Skeletal muscle satellite cell (primary cell): ENCODE measurements around the gene ZNF789.
A peak's percentile ranks its signal among the peaks of the same experiment; 100 is the strongest.

Source experiments
- H3K27me3 ChIP-seq: 2 replicates; pipeline ENCODE4 v1.7.0; 2013; ENCODE audit warnings: low read length; ENCODE audit not compliant: control insufficient read depth, insufficient read depth
- H3K36me3 ChIP-seq: 2 replicates; pipeline ENCODE4 v1.7.0; 2013; ENCODE audit warnings: mild to moderate bottlenecking, control low read depth, low read length; ENCODE audit not compliant: insufficient read depth
- H3K4me1 ChIP-seq: 2 replicates; pipeline ENCODE4 v1.7.0; 2013; ENCODE audit warnings: low read length; ENCODE audit not compliant: control insufficient read depth, insufficient read depth
- H3K4me2 ChIP-seq: 2 replicates; pipeline ENCODE4 v1.7.0; 2013; ENCODE audit warnings: mild to moderate bottlenecking, low read length
- H3K4me3 ChIP-seq: 2 replicates; pipeline ENCODE4 v1.7.0; 2013; ENCODE audit warnings: low read length
- H3K9ac ChIP-seq: 2 replicates; pipeline ENCODE4 v1.7.0; 2013; ENCODE audit warnings: mild to moderate bottlenecking, low read depth, low read length, moderate library complexity
- H3K9me3 ChIP-seq: replicated peaks from 2 replicates; pipeline ENCODE4 v1.7.0; 2013; ENCODE audit warnings: mild to moderate bottlenecking, control low read depth, low read length

The ZNF789 gene

DNA sequence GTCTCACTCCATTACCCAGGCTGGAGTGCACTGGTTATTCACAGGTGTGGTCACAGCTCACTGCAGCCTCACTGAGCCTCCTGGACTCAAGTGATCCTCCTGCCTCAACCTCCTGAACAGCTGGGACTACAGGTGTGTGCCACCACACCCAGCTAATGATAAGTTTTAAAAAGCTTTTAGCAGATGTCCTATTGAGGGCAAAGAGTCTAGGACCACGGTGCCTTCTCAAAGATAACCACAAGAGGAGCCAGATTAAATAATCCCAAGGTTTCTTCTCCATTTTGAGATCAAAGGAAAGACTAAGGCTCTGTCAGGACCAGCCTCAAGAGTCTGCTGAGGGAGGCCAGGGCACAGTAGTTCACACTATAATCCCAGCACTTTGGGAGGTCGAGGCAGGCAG, 11.5 kb upstream of the ZNF789 start:
- H3K9me3 ChIP-seq = no peaks in the 10 kb centered on the region
- H3K27me3 ChIP-seq = no peaks in the 10 kb centered on the region
- no peak overlapping the region for H3K9ac ChIP-seq
- H3K4me2 ChIP-seq = no peak overlapping the region
- H3K36me3 ChIP-seq = peaks cover 55% of the 10 kb centered on the region
- H3K4me1 ChIP-seq = peaks cover 8% of the 10 kb centered on the region
- no peak overlapping the region for H3K4me3 ChIP-seq

DNA sequence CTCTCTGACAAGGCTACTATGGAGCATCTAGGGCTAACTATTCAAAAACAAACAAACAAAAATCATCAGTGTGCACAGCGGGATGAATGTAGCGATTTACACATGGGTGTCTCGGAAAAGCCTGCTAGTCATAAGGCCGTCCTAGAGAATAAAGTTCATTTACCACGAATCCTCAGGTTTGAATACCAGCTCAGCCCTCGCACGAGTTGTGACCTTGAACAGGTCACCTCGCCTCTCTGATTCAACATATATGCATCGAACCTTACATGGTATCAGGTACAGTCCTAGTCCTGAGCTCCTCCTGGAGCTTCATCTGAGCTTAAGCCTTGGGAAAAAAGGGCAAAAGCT, 7.3 kb upstream of the ZNF789 start:
- H3K9ac ChIP-seq = peak overlapping the region; percentile 95
- H3K4me3 ChIP-seq = peak overlapping the region; percentile 84
- peaks cover 8% of the 10 kb centered on the region for H3K4me1 ChIP-seq
- no peaks in the 10 kb centered on the region for H3K9me3 ChIP-seq
- peak overlapping the region; percentile 93 for H3K4me2 ChIP-seq
- H3K27me3 ChIP-seq = no peaks in the 10 kb centered on the region
- H3K36me3 ChIP-seq = peaks cover 18% of the 10 kb centered on the region

DNA sequence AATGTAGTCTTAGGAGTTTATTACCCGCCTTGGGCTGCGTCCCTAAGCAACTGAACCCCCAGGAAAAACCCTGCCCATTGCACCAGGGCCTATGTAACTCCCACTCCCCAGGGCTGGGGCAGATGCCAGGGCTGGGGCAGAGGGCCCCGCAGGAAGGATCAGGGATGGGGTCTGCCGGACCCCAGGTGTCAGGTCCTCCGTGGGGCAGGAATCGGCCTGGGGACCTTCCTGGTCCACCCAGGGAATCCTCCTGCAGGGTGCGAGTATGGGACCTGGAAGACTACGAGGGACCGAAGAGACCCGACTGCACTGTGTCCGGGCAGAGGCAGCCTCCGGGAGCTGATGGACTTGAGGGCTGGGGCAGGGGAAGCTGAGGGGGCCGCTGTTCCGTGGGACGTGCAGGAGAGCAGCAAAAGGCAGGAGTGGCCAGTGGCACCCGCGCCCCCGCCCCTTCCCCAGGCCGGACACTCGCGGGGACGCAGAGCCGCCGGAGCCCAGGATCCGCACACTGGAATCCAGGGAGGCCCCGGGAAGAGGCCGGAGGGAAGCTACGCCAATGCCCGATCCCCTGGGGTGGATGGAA, 4.3 kb upstream of the ZNF789 start:
- no peak overlapping the region for H3K4me3 ChIP-seq
- H3K4me2 ChIP-seq = no peak overlapping the region
- H3K9me3 ChIP-seq = no peaks in the 10 kb centered on the region
- H3K9ac ChIP-seq = no peak overlapping the region
- H3K27me3 ChIP-seq = no peaks in the 10 kb centered on the region
- peaks cover 5% of the 10 kb centered on the region for H3K36me3 ChIP-seq
- peaks cover 8% of the 10 kb centered on the region for H3K4me1 ChIP-seq

DNA sequence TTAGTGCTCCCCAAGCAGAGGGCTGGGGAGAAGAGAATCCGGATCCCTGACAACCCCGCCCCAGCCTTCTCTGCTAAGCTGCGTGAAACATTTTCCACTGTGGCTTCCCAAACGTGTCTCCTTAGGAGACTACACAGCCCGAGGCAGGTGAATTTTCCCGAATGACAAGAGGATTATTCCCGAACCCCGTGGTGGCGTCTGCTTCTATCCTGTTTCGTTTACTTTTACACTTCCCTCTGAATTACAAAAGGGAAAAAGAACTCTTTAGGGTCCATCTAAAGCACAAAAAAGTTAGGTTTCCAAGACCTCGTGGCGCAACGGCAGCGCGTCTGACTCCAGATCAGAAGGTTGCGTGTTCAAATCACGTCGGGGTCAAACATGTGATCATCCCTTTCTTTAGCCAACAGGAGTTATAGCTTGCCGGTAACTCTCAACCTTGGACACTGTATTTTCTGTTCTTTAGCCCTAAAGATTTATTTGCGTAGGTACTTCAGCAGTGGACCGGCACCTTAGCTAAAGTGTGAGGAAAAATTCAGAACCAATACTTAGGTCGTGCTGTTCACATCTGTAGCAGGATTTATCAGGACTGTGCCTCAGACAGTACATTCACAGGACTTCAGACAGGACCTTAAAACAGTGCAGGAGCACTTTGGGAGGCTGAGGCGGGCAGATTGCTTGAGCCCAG, 3.2 kb upstream of the ZNF789 start:
- Histone ChIP-seq H3K4me3 (no peak overlapping the region), H3K27me3 (no peaks in the 10 kb centered on the region), H3K9me3 (no peaks in the 10 kb centered on the region), H3K4me1 (peaks cover 7% of the 10 kb centered on the region), H3K36me3 (no peaks in the 10 kb centered on the region), H3K9ac (no peak overlapping the region), H3K4me2 (no peak overlapping the region)

DNA sequence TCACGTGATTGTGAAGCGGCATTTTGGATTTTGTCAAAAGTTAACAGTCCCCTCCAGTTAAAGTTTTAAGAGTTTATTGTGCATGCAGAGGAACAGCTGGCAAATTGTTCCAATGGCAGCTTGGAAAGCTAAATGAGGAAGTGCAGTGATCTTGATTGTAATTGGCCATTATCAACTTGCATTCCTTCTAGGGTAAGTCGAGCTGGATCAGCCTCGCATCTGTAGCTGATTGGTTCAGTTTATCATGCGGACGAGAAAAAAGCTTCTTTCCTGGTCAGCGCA, 566 bp downstream of the ZNF789 start:
- Histone ChIP-seq H3K9ac (peak overlapping the region; percentile 86), H3K4me1 (no peaks in the 10 kb centered on the region)

DNA sequence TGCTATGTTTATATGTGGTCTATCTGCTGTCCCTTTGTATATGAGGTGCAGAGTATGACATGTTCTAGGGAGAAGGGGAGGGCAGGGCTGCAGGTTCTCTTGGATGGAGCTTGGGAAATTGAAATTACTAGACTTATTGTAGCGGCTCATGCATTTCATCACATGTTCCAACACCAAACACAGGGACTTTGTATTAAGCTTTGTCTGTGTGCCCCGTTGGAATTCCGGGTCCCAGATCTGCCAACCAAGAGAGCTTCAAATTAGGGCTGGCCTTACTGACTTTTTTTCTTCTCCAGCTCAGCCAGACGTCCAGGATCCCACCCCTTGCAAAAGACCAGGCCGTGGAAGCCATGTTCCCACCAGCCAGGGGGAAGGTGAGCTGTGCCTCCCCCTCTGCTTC, 3.4 kb downstream of the ZNF789 start:
- Histone ChIP-seq H3K9me3 (no peaks in the 10 kb centered on the region), H3K4me1 (no peaks in the 10 kb centered on the region), H3K9ac (no peak overlapping the region), H3K4me2 (no peak overlapping the region), H3K36me3 (peaks cover 3% of the 10 kb centered on the region), H3K27me3 (no peaks in the 10 kb centered on the region), H3K4me3 (no peak overlapping the region)

More for the DNA sequence above, 566 bp downstream of the ZNF789 start:
- peak overlapping the region; percentile 94 for H3K4me3 ChIP-seq
- H3K9me3 ChIP-seq = no peaks in the 10 kb centered on the region
- peak overlapping the region; percentile 86 for H3K4me2 ChIP-seq
- H3K27me3 ChIP-seq = no peaks in the 10 kb centered on the region
- H3K36me3 ChIP-seq = peaks cover 2% of the 10 kb centered on the region

DNA sequence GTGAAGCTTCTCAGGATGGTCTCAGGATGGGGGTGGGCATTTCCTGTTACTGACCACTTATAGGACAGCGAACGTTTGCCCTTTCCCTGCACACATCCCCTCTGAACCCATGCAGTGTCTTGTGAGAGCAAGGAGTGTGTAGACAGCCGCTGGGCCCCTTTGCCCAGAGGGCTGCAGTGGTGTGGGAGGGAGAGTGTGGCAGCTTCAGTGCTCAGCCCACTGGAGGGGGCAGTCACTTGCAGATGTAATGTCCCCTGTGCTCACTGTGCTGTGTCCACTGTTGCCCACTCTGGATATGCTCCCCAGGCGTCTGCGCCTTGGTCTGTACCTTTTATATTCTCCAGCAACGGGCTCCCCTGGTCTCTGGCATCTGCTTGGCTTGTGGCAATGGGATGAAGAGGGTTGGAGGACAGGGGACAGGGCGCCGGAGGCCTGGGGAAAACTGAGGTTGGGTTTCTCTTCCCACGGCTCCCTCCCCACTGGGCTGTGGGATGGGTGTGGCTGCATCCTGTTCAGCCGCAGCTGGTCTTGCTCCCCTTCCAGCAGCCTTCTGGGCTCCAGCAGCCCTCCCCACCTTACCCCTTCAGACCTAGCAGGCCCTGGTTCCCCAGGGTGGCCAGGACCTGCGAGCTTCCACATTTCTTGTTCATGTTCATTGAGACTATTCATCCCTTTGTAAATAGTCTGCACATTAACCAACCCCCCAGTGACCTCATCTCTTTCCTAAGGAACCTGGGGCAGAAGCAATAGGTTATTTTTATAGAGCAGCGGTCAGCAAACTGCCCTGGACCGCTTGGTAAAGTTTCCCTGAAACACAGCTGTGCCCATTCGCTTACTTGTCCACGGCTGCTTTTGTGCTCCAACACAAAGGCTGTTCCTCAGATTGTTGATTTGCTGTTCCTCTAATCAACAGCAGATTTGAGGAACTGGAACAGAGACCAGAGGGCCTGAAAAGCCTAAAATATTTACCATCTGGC, 6.1 kb downstream of the ZNF789 start:
- Histone ChIP-seq H3K4me3 (no peak overlapping the region), H3K9ac (no peak overlapping the region), H3K36me3 (peaks cover 6% of the 10 kb centered on the region), H3K9me3 (no peaks in the 10 kb centered on the region), H3K4me1 (no peaks in the 10 kb centered on the region), H3K27me3 (no peaks in the 10 kb centered on the region), H3K4me2 (no peak overlapping the region)

DNA sequence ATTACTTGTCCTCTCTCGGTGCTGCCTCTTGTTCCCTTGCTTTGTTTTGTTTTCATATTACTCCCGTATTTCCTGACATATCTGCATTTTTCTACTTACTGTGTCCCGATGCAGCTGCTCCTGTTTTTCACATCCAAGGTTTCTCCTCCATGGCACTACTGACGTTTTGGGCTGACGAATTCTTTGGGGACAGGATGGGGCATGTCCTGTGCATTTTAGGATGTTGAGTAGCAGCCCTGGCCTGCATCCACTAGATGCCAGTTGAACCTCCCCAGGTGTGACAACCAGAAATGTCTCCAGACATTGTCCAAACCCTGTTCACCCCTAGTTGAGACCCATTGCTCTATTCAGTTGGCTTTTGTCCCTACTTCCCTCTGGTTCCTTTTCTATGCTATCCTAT, 12.4 kb downstream of the ZNF789 start:
- Histone ChIP-seq H3K27me3 (no peaks in the 10 kb centered on the region), H3K4me1 (no peaks in the 10 kb centered on the region), H3K36me3 (peaks cover 12% of the 10 kb centered on the region), H3K4me2 (no peak overlapping the region), H3K9ac (no peak overlapping the region), H3K4me3 (no peak overlapping the region), H3K9me3 (no peaks in the 10 kb centered on the region)

DNA sequence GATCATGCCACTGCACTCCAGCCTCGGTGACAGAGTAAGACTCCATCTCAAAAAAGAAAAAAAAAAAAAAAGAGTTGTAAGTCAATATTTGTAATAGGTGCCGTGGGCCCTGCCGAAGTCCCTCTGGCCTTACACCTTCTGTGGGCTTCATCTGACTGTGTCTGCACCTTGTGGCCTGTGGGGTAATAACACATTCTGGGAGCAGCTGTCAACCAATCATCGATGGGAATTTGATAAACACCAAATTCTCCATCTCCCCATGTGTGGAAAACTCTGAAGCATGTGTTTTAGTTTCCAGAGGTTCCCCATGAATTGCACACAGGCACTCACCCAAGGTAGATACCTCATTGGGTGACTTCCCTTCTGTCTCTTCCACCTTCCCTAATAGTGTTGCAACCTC, 16.5 kb downstream of the ZNF789 start:
- Histone ChIP-seq H3K4me3 (no peak overlapping the region), H3K27me3 (no peaks in the 10 kb centered on the region), H3K36me3 (peaks cover 28% of the 10 kb centered on the region), H3K4me2 (no peak overlapping the region), H3K4me1 (no peaks in the 10 kb centered on the region), H3K9me3 (peaks cover 9% of the 10 kb centered on the region), H3K9ac (no peak overlapping the region)

DNA sequence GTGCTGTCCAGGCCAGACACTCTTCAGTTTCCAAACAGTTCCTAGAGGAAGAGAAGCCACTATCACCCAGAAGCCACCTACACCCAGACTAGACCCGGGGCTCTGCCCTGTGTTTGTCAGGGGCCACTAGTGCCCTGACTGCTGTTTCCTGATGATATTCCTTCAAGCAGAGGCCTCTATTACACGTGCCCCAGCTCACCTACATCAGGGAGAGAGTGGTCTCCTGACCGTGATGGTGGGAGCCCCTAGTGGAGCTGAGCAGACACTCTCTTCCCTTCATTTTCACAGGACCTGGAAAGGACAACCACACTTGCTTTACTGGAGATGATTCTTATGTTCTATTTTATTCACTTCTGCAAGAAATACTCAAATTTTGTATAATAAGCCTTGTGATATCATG, 18.2 kb downstream of the ZNF789 start:
- no peak overlapping the region for H3K4me3 ChIP-seq
- H3K9me3 ChIP-seq = peaks cover 12% of the 10 kb centered on the region
- H3K4me2 ChIP-seq = no peak overlapping the region
- no peak overlapping the region for H3K9ac ChIP-seq
- H3K4me1 ChIP-seq = no peaks in the 10 kb centered on the region
- peaks cover 26% of the 10 kb centered on the region for H3K36me3 ChIP-seq
- H3K27me3 ChIP-seq = no peaks in the 10 kb centered on the region

DNA sequence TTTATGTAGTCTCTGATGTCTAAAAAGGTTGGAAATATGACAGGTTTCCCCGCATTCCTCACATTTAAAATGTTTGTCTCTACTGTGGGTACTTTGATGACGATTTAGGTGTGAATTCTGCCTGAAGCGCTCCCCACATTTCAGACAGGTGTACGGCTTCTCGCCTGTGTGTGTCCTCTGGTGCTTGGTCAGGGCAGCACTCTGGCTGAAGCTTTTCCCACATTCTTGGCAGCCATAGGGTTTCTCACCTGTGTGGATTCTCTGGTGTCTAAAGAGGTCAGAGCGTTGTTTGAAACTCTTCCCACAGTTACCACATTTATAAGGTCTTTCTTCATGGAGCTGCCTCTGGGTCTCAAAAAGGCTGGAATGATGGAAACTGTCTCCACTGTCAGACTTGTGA, 21.1 kb downstream of the ZNF789 start:
- Histone ChIP-seq H3K4me3 (peak overlapping the region; percentile 10), H3K36me3 (peaks cover 42% of the 10 kb centered on the region), H3K9ac (no peak overlapping the region), H3K4me1 (peaks cover 10% of the 10 kb centered on the region), H3K4me2 (no peak overlapping the region), H3K27me3 (no peaks in the 10 kb centered on the region), H3K9me3 (peaks cover 12% of the 10 kb centered on the region)
